Activated CD4-positive, CD25-positive, alpha-beta regulatory T cell treated with anti-CD3 and anti-CD28 coated beads, Interleukin-2, amount 50 U/mL, for 24 hours (primary cell): ENCODE data around the gene PRRC2B.
A peak's percentile ranks its signal among the peaks of the same experiment; 100 is the strongest.
"Not testable (repeated sequence)": the region's sequence is repeated elsewhere in the genome, so short reads cannot be mapped to it uniquely, and the experiment has no call there.

Source experiments
- ATAC-seq, 2 donors: fragments of 150-1000 bp; cut with Tn5 transposase; one replicate each; pipeline ENCODE4 v1.10.0; 2021; ENCODE audit warnings: mild to moderate bottlenecking in 1 of 2, moderate library complexity in 1 of 2

PRRC2B gene

DNA sequence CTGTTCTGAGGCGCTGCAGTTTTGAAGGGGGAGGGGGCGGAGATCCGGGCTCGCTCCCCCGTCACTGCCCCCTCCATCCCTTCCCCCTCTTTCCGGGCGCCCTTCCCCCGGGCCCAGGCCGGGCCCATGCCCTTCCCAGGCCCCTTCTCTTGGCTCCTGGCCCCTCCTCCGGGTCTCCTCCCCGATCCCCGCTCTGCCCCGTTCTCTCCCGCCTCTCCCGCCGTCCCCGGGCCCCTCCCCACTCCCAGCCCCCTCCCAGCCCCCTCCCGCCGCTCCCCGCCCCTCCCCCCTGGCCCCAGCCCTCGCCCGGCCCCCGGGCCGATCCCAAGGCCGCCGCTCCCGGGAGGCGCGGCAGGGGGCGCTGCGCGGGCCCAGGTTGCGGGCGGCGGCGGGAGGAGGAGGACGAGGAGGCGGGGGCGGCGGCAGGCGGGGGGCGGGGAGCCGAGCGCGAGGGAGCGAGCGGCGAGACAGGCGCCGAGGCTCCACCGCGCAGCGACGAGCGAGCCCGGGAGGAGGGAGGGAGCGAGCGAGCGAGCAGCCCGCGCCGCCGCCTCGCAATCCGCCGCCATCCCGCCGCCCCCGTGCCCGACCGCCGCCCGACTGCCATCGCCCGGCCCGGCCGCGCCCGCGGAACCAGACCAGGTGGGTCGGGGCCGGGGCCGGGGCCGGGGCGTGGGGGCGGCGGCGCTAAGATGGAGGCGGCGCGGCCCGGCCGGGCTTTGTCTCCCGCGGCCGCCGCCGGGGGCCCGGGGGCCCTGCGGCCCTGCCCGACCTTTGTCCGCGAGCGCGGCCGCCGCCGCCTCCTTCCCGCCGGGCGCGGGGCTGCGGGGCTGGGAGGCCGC is at the start of gene PRRC2B:
Gene PRRC2B, plus strand, starts transcription at position 465 of the 842 bp plus-strand sequence. CDS start 36,059 bp downstream, outside the sequence.
- peak; percentile 44 to 52 for ATAC-seq

DNA sequence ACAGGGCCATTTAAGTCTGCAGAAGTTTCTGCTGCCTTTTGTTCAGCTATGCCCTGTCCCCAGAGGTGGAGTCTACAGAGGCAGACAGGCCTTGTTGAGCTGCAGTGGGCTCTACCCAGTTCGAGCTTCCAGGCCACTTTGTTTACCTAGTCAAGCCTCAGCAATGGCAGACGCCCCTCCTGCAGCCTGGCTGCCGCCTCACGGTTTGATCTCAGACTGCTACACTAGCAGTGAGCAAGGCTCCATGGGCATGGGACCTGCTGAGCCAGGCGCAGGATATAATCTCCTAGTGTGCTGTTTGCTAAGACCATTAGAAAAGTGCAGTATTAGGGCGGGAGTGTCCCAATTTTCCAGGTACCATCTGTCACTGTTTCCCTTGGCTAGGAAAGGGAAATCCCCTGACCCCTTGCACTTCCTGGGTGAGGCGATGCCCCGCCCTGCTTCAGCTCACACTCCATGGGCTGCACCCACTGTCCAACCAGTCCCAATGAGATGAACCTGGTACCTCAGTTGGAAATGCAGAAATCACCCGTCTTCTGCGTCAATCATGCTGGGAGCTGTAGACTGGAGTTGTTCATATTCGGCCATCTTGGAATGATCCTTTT is 48.9 kb upstream of the PRRC2B start:
- not testable (repeated sequence) for ATAC-seq

DNA sequence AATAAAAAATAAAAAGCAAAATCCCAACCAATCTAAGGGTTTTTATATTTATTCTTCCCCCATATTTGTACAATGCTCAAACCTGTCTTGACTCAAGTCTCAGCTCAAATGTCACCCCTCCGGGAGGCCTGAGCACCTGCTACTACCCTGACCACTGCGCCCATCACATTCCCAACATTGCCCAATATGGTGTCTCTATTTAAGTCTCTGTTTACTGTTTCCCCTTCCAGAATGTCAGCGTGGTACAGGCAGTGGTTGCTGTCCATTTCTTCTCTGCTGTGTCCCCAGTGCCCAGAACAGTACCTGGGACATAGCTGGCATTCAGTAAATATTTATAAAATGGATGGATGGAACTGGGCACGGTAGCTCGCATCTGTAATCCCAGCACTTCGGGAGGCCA is 47.3 kb upstream of the PRRC2B start:
- no peak for ATAC-seq

DNA sequence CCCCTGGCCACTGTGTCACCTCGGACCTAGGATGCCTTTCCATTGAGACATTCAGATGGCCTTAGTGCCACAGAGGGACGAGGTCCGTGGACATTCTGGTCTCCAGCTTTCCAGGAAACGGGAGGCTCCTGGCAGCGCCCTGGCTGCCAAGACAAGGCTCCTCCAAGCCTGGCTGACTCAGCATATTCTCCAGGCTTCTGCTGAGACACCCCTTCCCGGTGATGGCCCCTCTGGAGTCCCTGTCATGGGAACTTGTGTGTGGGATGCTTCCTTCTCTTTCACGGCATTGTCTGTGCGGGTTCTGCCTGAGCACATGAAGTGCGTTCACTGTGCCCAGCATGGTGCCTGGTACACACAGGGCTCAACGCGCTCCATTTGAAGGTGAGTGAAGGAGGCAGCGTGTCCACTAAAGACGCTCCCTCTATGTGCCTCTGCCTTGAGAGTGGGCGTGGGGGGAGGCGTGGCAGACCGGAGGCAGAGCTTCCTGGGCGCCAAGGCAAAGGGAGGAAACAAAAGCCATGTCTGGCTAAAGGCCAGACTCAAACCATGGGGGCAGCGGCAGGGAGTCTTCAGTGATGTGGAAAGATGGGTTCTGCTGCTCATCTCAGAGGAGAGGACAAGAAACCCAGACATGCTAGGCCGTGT is 46.4 kb upstream of the PRRC2B start:
- ATAC-seq, result no peak

DNA sequence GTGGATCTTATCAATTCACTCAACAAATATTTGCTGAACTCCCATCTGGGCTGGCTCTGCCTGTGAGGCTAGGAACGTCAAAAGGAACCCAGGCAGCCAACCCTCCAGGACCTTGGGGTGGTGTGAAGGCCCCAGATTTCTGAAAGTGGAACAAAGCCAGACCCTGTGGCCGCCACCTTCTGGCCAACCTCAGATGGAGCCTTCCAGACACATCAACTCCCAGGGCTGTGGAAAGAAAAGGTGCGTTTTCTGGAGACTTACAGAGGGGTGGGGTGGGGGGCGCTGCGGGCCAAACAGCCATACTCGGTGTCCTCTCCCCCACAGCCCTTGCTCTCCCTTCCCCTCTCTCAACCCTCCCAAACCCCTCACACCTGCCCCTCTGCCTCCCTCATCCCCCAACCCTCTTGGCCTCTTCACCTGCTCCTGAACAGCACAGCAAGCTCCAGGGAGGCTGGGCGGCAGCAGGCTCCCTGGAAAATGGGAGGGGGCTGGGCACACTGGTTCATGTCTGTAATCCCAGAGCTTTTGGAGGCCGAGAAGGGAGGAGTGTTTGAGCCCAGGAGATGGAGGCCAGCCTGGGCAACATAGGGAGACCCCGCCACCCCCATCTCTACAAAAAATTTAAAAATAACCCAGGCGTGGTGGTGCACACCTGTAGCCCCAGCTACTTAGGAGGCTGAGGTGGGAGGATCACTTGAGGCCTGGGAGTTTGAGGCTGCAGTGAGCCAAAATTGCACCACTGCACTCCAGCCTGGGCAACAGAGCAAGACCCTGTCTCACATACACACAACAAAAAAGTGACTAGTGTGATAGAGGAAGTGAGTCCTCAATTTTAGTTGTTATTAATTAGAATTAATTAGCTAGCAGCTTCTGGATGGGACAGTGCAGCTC is 45.0 kb upstream of the PRRC2B start:
- no peak for ATAC-seq

DNA sequence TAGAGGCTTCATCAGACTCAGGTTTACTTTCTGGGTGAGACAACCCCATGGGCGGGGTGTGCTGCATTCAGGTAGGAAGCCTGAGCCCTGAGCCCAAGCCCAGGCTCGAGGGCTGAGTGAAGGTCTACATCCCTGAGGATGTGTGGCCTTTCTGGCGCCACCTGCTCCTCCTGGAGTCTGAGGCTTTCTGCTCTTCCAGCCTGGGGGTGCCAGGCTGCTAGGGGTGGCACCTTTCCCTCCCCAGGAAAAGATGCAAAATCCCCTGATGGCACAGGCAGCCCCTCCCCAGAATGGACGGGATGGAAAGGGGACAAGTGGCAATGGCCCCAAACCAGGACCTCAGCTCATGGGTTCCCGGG is 44.4 kb upstream of the PRRC2B start:
- no peak for ATAC-seq

DNA sequence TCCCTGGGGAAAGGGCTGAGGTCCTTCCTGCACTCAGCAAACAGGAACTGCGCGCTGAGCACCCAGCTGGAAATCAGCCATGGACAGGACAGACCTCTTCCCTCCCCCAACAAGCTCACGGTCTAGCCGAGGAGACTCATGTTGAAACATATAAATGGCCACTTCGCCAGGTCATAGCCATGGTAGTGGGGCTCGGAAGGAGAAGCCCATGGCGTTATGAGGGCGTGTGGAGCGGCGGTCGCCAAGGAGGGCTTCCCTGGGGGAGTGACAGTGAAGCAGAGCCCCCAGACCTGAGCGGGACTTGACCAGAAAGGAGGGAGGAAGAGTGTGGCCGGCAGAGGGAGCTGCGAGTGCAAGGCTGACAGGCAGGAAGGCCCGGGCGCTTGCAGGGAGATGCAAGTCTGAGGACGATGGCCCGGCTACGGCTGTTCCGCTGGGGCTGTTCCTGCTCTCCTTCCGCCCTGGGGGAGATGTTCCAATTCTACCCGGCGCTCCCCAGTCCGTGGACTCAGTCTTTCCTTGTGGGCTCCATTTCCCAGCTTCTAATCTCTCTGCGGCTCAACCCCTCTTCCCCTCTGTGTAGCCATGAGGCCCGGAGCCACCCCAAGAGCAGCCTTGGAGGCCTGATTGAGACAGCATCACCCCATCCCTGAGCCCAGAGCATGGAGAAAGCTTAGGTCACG is 43.9 kb upstream of the PRRC2B start:
- ATAC-seq, result peak; percentile 88 to 97

DNA sequence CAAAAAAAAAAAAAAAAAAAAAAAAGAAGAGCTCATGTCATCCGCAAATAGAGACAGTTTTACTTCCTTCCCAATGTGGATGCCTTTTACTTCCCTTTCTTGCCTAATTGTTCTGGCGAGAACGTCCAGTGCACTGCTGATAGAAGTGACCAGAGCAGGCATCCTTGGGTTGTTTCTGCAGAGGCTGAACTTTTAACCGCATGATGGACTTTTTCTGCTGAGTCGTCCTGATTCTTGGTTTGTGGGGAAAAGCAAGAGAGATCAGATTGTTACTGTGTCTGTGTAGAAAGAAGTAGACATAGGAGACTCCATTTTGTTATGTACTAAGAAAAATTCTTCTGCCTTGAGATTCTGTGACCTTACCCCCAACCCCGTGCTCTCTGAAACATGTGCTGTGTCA is 37.4 kb upstream of the PRRC2B start:
- not testable (repeated sequence) for ATAC-seq

DNA sequence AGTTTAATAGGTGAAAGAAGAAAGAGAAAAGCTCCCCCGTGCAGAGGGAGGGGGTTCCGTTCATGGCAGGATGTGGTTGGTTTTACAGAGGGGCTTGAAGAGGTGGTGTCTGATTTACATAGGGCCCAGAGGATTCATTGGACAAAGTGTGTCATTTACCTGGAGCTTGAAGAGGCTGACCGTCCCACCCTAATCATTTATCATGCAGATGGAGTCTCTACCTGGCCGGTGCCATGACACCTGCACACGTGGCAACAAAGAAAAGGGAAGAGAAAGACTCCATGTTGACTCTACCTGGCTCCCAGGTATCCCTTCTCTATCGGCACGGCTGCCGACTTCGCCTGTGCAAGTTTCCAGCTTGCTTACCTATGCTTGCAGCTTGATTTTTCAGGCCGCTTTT is 35.3 kb upstream of the PRRC2B start:
- no peak for ATAC-seq

DNA sequence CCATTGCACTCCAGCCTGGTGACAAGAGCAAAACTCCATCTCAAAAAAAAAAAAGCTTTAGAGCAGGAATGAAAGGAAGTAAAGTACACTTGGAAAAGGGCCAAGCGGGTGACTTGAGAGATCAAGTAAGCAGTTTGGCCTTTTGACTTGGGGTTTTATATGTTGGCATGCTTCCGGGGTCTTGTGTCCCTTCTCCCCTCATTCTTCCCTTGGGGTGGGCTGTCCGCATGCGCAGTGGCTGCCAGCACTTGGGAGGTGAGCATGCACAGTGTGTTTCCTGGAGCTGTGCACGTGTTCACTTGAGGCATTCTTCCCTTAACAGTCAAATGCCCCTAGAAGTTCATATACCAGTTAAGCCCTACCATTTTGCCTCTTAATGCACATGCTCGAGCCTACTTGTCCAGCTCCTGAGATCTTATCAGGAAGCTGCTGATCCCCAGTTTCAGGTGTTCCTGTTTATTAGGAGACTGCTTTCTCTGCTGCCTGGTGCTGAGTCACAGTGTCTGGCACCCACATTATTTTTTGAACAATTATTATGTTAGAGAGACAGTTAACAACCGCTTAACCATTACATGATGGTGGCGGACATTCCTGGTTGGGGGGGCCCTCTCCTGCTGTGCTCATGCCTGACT is 32.6 kb upstream of the PRRC2B start:
- ATAC-seq, result no peak

DNA sequence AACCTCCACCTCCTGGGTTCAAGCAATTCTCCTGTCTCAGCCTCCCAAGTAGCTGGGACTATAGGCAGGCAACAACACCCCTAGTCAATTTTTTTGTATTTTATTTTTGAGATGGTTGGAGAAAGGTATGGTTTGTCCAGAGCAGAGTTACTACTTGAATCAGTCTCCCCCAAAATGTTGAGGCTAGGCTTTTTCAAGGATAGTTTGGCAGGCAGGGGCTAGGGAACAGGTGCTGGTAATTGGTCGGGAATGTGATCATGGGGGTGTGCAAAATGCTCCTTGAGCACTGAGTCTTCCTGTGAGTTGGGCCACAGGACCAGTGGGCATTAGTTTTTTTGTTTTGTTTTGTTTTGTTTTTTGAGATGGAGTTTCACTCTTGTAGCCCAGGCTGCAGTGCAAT is 28.3 kb upstream of the PRRC2B start:
- no peak for ATAC-seq

DNA sequence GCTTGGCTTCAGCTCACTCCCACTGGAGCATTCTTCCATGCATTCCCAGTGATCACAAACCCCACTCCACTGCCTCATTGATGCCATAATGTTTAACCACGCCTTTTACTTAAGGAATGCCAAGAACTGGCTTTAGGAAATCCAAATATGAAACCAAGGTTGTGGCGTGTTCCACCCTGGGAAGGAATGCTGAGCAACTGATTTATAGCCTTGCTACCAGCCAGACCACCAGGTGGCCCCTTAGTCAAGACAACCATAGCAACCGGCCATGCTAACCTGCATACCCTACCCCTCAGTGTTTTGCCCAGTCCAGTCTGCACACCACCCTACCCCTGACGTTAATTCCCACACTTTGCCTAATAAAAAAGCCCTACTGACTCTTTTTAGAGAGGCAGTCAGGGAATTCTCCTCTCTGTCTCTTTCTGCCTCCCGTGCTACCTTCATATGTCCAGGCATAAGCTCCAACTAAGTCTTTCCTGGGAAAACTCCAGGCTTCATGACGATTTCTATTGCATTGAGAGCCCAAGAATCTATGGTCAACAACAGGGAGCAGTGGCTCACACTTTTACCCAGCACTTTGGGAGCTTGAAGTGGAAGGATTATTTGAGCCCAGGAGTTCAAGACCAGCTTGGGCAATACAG is 27.0 kb upstream of the PRRC2B start:
- ATAC-seq, result no peak

DNA sequence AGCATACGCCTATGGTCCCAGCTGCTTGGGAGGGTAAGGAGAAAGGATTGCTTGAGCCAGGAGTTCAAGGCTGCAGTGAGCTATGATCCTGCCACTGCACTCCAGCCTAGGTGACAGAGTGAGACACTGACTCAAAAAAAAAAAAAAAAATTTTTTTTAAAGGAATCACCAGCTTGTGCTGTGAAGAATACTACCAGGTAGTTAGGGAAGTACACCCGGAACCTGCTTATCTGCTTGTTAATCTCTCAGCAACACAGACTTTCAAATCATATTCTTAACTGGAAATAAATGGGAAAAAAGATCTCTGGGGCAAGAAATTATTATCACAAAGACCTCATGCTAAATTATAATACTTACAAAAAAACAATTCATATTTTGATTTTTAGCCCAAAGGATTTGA is 26.4 kb upstream of the PRRC2B start:
- no peak for ATAC-seq

DNA sequence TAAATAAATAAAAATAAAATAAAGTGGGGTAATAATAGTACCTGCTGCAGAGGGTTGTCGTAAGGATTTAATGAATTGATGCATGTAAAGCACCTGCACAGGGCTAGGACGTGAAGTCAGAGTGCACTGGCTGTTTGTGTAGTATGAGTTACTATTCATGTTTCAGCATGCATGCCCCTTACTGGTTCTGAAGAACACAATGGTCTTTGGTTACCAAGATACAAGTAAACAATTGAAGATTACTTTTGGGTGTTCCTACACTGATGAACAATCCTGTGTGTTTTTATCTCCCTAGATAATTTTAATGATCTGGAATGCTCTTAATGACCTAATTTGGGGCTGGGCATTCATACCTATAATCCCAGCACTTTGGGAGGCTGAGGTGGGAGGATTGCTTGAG is 23.2 kb upstream of the PRRC2B start:
- no peak for ATAC-seq

DNA sequence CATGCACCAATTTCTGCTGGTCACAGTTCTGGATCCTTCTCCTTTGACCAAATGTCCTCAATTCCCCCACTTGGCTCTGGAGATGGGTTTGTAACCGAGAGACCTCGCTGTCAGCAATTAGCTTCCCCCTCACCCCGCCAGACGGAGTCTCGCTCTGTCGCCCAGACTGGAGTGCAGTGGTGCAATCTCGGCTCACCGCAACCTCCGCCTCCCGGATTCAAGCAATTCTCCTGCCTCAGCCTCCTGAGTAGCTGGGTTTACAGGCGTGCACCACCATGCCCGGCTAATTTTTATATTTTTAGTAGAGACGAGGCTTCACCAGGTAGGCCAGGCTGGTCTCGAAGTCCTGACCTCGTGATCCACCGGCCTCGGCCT is 21.3 kb upstream of the PRRC2B start:
- not testable (repeated sequence) for ATAC-seq

DNA sequence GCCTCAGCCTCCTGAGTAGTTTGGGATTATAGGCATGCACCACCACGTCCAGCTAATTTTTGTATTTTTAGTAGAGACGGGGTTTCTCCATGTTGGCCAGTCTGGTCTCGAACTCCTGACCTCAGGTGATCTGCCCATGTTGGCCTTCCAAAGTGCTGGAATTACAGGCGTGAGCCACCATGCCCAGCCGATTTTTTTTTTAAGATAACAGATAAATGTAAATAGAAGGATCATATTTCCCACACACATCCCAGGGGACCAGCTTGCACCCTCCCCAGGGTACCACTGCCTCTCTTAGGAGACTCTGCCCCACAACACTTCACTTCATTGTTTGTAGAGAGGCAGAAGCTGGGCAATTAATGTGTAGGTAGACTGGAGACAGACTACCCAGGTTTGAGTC is 19.2 kb upstream of the PRRC2B start:
- not testable (repeated sequence) for ATAC-seq

DNA sequence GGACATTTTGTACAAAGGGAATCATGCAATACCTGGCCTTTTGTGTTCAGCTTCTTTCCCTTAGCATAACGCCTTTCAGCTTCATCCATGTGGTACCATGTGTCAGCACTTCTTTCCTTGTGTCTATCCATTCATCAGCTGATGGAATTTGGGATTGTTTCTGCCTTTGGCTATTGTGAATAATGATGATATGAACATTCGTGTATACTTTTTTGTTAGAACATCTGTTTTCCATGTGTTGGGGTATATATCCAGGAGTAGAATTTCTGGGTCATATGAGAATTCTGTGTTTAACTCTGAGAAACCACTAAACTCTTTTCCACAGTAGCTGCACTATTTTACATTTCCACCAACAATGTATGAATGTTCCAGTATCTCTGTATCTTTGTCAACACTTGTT is 14.8 kb upstream of the PRRC2B start:
- no peak for ATAC-seq

DNA sequence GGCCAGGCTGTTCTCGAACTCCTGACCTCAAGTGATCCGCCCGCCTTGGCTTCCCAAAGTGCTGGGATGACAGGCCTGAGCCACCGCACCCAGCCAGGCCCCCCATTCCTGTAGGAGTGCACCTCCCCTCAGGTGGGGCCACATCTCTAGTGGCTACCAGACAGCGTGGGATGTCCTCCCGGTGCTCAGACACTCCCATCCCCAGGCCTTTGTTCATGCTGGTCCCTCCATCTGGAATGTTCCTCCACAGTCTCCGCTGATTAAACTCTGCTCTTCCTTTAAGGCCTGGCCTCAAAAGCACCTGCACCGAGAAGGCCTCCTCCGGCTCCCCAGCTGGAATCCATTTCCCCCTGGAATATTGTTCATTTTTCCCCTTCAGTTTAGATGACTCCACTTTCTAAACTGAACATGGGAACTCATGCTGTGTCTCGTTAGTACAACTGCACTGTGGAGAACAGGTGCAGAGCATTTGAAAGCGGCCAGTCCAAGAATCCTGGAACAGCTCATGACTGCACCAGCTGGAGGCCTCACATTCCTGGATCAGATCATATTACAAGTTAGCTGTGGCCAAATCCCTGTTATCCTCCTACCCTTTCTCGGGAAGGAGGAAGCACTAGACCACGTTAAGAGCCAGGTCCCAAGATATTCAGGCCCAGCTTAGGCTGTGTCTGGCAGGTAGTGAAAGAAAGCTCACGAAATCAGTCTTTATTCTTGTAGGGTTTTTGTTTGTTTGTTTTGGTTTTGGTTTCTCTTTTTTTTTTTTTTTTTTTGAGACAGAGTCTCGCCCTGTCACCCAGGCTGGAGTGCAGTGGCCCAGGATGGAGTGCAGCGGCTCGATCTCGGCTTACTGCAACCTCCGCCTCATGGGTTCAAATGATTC is 10.8 kb upstream of the PRRC2B start:
- ATAC-seq, result no peak

DNA sequence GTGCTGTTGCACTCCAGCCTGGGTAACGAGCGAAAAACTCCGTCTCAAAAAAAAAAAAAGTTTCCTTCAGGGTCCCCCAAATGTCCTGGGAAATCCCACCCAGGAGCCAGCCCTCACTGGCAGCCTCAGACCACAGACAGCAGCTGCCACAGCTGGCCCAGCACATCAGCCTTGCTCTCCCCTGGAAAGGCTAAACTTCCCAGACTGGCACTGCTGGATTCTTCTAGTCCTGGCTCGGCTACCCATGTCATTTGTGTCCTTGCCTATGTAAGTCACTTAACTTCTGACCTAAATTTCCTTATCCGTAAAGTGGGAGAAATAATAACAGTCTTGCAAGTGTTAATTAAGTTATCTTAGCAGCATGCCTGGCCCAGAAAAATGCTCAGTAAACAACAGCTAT is 8.6 kb upstream of the PRRC2B start:
- ATAC-seq, result no peak

DNA sequence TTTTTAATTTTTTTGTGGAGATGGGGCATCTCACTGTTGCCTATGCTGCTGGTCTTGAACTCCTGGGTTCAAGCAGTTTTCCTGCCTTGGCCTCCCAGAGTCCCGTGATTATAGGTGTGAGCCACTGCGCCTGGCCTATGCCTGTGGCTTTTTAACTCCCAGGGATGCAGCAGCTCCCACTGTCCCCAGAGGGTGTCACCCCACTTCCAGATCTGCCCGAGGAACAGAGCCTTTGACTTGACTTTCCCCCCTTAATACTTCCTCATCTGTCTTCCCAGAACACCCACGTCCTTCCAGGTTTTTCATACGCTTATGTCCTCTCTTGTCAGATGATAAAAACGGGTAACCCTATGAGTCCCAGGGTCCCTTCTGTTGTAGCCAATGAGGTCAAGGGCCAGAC is 7.6 kb upstream of the PRRC2B start:
- ATAC-seq, result no peak
